Activated T-cell treated with anti-CD3 and anti-CD28 coated beads, Interleukin-2, amount 50 U/mL, for 48 hours (primary cell): Measurements from ENCODE around the gene DHX8.

ENCODE experiments used
- DNase-seq, 2 experiments: peaks; one replicate each; pipeline ENCODE4 v3.0.0-alpha.2; 2020

Gene DHX8

GRCh38 chr17:43548689-43549379 lies 65.1 kb downstream of the DHX8 start:
- no peak for DNase-seq

- DNase-seq: no peak
Measured at GRCh38 chr17:43549496-43549895, 65.7 kb downstream of the DHX8 start.

GRCh38 chr17:43550754-43551153 lies 67.0 kb downstream of the DHX8 start:
- no peak for DNase-seq

- DNase-seq: no peak
Measured at GRCh38 chr17:43552229-43552837, 68.6 kb downstream of the DHX8 start.

GRCh38 chr17:43553573-43553972 lies 69.8 kb downstream of the DHX8 start:
- no peak for DNase-seq

- DNase-seq: no peak
Measured at GRCh38 chr17:43554857-43555256, 71.1 kb downstream of the DHX8 start.

GRCh38 chr17:43556292-43556691 lies 72.5 kb downstream of the DHX8 start:
- peak in 1 of 2 experiments; percentile 31 for DNase-seq

- DNase-seq: no peak
Measured at GRCh38 chr17:43558805-43559160, 75.0 kb downstream of the DHX8 start.

- no peak for DNase-seq
Measured at GRCh38 chr17:43559161-43559816, 75.5 kb downstream of the DHX8 start.

GRCh38 chr17:43560461-43561427 lies 77.0 kb downstream of the DHX8 start:
- DNase-seq: no peak

- DNase-seq: no peak
Measured at GRCh38 chr17:43562679-43563599, 79.2 kb downstream of the DHX8 start.

- no peak for DNase-seq
Measured at GRCh38 chr17:43563600-43564594, 80.1 kb downstream of the DHX8 start.

- no peak for DNase-seq
Measured at GRCh38 chr17:43568506-43569082, 84.8 kb downstream of the DHX8 start.

GRCh38 chr17:43570518-43570928 lies 86.7 kb downstream of the DHX8 start:
- DNase-seq: peak in 1 of 2 experiments; percentile 39

GRCh38 chr17:43572368-43572980 lies 88.7 kb downstream of the DHX8 start:
- DNase-seq: no peak

- no peak for DNase-seq
Measured at GRCh38 chr17:43573579-43574321, 90.0 kb downstream of the DHX8 start.

- no peak for DNase-seq
Measured at GRCh38 chr17:43574348-43574747, 90.6 kb downstream of the DHX8 start.

- DNase-seq: no peak
Measured at GRCh38 chr17:43574896-43575525, 91.2 kb downstream of the DHX8 start.
